ENCODE data around the gene PHLDA3. TPM values are rescaled to one million over a fixed set of nuclear protein-coding genes. Genes with fewer than 3 reads are reported as not detected.

The PHLDA3 gene
- polyA plus RNA-seq, 1 donor from 2014 or later, result 35.1 TPM

GRCh38 chr1:201481761-201482493, 12.9 kb upstream of the PHLDA3 start:
- H3F3A ChIP-seq (ENCODE audit: insufficient read depth, low read length, poor library complexity, severe bottlenecking), result no peaks in the 10 kb centered on the region
- H3K9me3 ChIP-seq (ENCODE audit: low read length), result no peaks in the 10 kb centered on the region
- no peak overlapping the region for H3K27ac ChIP-seq (ENCODE audit: low read length)
- H3K4me2 ChIP-seq (ENCODE audit: low read length), result no peak overlapping the region
- no peaks in the 10 kb centered on the region for H3K9me2 ChIP-seq (ENCODE audit: insufficient read depth, low read length)
- H3K27me3 ChIP-seq (ENCODE audit: insufficient read depth, low read depth, low read length), result peaks cover 29% of the 10 kb centered on the region
- no peak overlapping the region for H3K9ac ChIP-seq (ENCODE audit: low read length)
- no peaks in the 10 kb centered on the region for H3K36me3 ChIP-seq (ENCODE audit: insufficient read depth, low read length)
- no peaks in the 10 kb centered on the region for H4K20me1 ChIP-seq (ENCODE audit: insufficient read depth)
- H2AFZ ChIP-seq (ENCODE audit: low read depth, low read length), result no peak overlapping the region
- H3K79me2 ChIP-seq (replicated peaks; ENCODE audit: insufficient read depth, low read length), result no peaks in the 10 kb centered on the region
- no peak for TF ChIP-seq EZH2 (IDR thresholded peaks at IDR 0.05; ENCODE audit: borderline replicate concordance, insufficient read depth, low read length, poor library complexity, severe bottlenecking)
- peak; percentile 25 for TF ChIP-seq CTCF (IDR thresholded peaks at IDR 0.05; ENCODE audit: poor library complexity, severe bottlenecking)
- no peak overlapping the region for H3K4me3 ChIP-seq (ENCODE audit: low read length)

- Histone ChIP-seq H3K9ac (ENCODE audit: low read length) (no peak overlapping the region), H3K27me3 (ENCODE audit: insufficient read depth, low read depth, low read length) (peaks cover 29% of the 10 kb centered on the region), H3K4me3 (ENCODE audit: low read length) (no peak overlapping the region), H3K36me3 (ENCODE audit: insufficient read depth, low read length) (no peaks in the 10 kb centered on the region), H3K9me3 (ENCODE audit: low read length) (no peaks in the 10 kb centered on the region), H3K4me2 (ENCODE audit: low read length) (no peak overlapping the region), H2AFZ (ENCODE audit: low read depth, low read length) (no peak overlapping the region), H4K20me1 (ENCODE audit: insufficient read depth) (no peaks in the 10 kb centered on the region), H3K9me2 (ENCODE audit: insufficient read depth, low read length) (no peaks in the 10 kb centered on the region), H3K27ac (ENCODE audit: low read length) (no peak overlapping the region), H3K79me2 (replicated peaks; ENCODE audit: insufficient read depth, low read length) (no peaks in the 10 kb centered on the region), H3F3A (ENCODE audit: insufficient read depth, low read length, poor library complexity, severe bottlenecking) (no peaks in the 10 kb centered on the region)
- TF ChIP-seq EP300 (conservative IDR thresholded peaks at IDR 0.05; ENCODE audit: poor library complexity, severe bottlenecking), result no peak
- TF ChIP-seq RAD21 (conservative IDR thresholded peaks at IDR 0.05), result no peak
- no peak for TF ChIP-seq EZH2 (IDR thresholded peaks at IDR 0.05; ENCODE audit: borderline replicate concordance, insufficient read depth, low read length, poor library complexity, severe bottlenecking)
- no peak for TF ChIP-seq SMC3 (conservative IDR thresholded peaks at IDR 0.05; ENCODE audit: poor library complexity)
- TF ChIP-seq CTCF (IDR thresholded peaks at IDR 0.05; ENCODE audit: poor library complexity, severe bottlenecking), result no peak
- TF ChIP-seq MXI1 (conservative IDR thresholded peaks at IDR 0.05; ENCODE audit: poor library complexity, severe bottlenecking), result no peak
- TF ChIP-seq POLR2AphosphoS5 (IDR thresholded peaks at IDR 0.05), result no peak
- TF ChIP-seq TAF1 (IDR thresholded peaks at IDR 0.05; ENCODE audit: low read depth), result no peak
- no peak for TF ChIP-seq REST (IDR thresholded peaks at IDR 0.05; ENCODE audit: borderline replicate concordance)
Measured at GRCh38 chr1:201481004-201481380, 12.0 kb upstream of the PHLDA3 start.
